GM12874 (cell line): ENCODE data around the gene BCOR.

Source experiments
- CTCF ChIP-seq: IDR thresholded peaks from 2 replicates; pipeline ENCODE4 v1.5.1; 2011; ENCODE audit warnings: low read depth, mild to moderate bottlenecking, control low read depth, low read length, moderate library complexity; ENCODE audit not compliant: insufficient read depth

BCOR gene

GRCh38 chrX:40127052-40127451 lies 29.3 kb upstream of the BCOR start:
- TF ChIP-seq CTCF: no peak

GRCh38 chrX:40122487-40122886 lies 24.7 kb upstream of the BCOR start:
- no peak for TF ChIP-seq CTCF

- no peak for TF ChIP-seq CTCF
Observed at GRCh38 chrX:40121618-40122017, 23.9 kb upstream of the BCOR start.

GRCh38 chrX:40120838-40121580 lies 23.3 kb upstream of the BCOR start:
- TF ChIP-seq CTCF: no peak

GRCh38 chrX:40117715-40118285 lies 20.0 kb upstream of the BCOR start:
- TF ChIP-seq CTCF: no peak

- no peak for TF ChIP-seq CTCF
Observed at GRCh38 chrX:40116925-40117324, 19.2 kb upstream of the BCOR start.

GRCh38 chrX:40112996-40113395 lies 15.2 kb upstream of the BCOR start:
- no peak for TF ChIP-seq CTCF
